HepG2 (cell line): ENCODE results near the gene SND1. TPM values are rescaled to one million over a fixed set of nuclear protein-coding genes. Genes with fewer than 3 reads are reported as not detected.

Experiments
- ARID4A ChIP-seq: sonication (generic); formaldehyde crosslinking; IDR thresholded peaks from 2 replicates; pipeline ENCODE4 v1.5.0; 2020; ENCODE audit warnings: mild to moderate bottlenecking, missing genetic modification reagents, borderline replicate concordance
- DMAP1 ChIP-seq: IDR thresholded peaks from 2 replicates; pipeline ENCODE4 v1.6.1; 2016
- FOSL2 ChIP-seq: sonication (generic); formaldehyde crosslinking; IDR thresholded peaks from 2 replicates; pipeline ENCODE4 v1.4.0; 2020; ENCODE audit warnings: missing genetic modification reagents
- KAT8 ChIP-seq: IDR thresholded peaks from 2 replicates; pipeline ENCODE4 v1.6.1; 2016; ENCODE audit warnings: missing genetic modification reagents, missing compliant biosample characterization
- MAZ ChIP-seq, 2 experiments: sonication (generic) in 1 of 2; formaldehyde crosslinking in 1 of 2; IDR thresholded peaks; 2 replicates each; pipeline versions ENCODE4 v1.5.0 to v1.6.1; 2012 to 2020; ENCODE audit warnings: low read depth in 2 of 2, mild to moderate bottlenecking in 2 of 2, borderline replicate concordance in 1 of 2, improper control_type of control experiment in 1 of 2, low read length in 1 of 2, missing genetic modification reagents in 1 of 2, moderate library complexity in 1 of 2
- NR2C2 ChIP-seq: sonication (generic); formaldehyde crosslinking; IDR thresholded peaks from 2 replicates; pipeline ENCODE4 v1.4.0; 2020; ENCODE audit warnings: missing genetic modification reagents, mild to moderate bottlenecking, moderate library complexity, borderline replicate concordance
- SMARCE1 ChIP-seq: fragments of 450-650 bp; IDR thresholded peaks from 2 replicates; pipeline ENCODE4 v1.6.1; 2017; ENCODE audit warnings: borderline replicate concordance
- SP4 ChIP-seq: sonication (generic); formaldehyde crosslinking; IDR thresholded peaks from 2 replicates; pipeline ENCODE4 v1.8.1; 2023; ENCODE audit warnings: mild to moderate bottlenecking, missing genetic modification reagents
- SRY ChIP-seq: sonication (generic); formaldehyde crosslinking; IDR thresholded peaks from 2 replicates; pipeline ENCODE4 v1.8.0; 2022; ENCODE audit warnings: mild to moderate bottlenecking, missing genetic modification reagents
- TFE3 ChIP-seq: IDR thresholded peaks from 2 replicates; pipeline ENCODE4 v1.6.1; 2016
- TMF1 ChIP-seq: sonication (generic); formaldehyde crosslinking; IDR thresholded peaks from 2 replicates; pipeline ENCODE4 v1.8.1; 2022; ENCODE audit warnings: low read depth, missing genetic modification reagents
- ZNF138 ChIP-seq: sonication (generic); formaldehyde crosslinking; IDR thresholded peaks from 2 replicates; pipeline ENCODE4 v1.5.0; 2020; ENCODE audit warnings: mild to moderate bottlenecking, low read depth, missing genetic modification reagents
- ZNF678 ChIP-seq: sonication (generic); formaldehyde crosslinking; IDR thresholded peaks from 2 replicates; pipeline ENCODE4 v1.4.0; 2020; ENCODE audit warnings: mild to moderate bottlenecking, missing genetic modification reagents
- ZSCAN21 ChIP-seq: sonication (generic); formaldehyde crosslinking; IDR thresholded peaks from 2 replicates; pipeline ENCODE4 v1.8.0; 2022; ENCODE audit warnings: mild to moderate bottlenecking, missing genetic modification reagents, moderate library complexity, borderline replicate concordance
- ZSCAN25 ChIP-seq: sonication (generic); formaldehyde crosslinking; IDR thresholded peaks from 2 replicates; pipeline ENCODE4 v1.8.0; 2022; ENCODE audit warnings: mild to moderate bottlenecking, missing genetic modification reagents
- polyA plus RNA-seq, 8 experiments: library from polyadenylated mRNA; depleted of rRNA in 3 of 8; stranded (reverse) in 7 of 8; unstranded in 1 of 8; fragments of >200 nt; fragmentation: Illumina TruSeq in 4 of 8; extraction: Trizol in 4 of 8; gene quantifications; 2 replicates each; pipeline versions ENCODE4 v1.2.1 to v1.2.3, GENCODE V29; 2011 to 2016; ENCODE audit warnings: low read depth in 4 of 8, missing spikeins in 1 of 8, mixed read lengths in 1 of 8; ENCODE audit not compliant: insufficient read depth in 1 of 8
- total RNA-seq, 5 experiments: library from RNA; depleted of rRNA; stranded (reverse); fragments of >200 nt; fragmentation: Illumina TruSeq; extraction: Trizol; gene quantifications; 2 replicates each; pipeline ENCODE4 v1.2.3, GENCODE V29; 2016; ENCODE audit warnings: low read depth in 1 of 5
- TF ChIP-seq, protein P1 (sequence below): IDR thresholded peaks from 2 replicates; pipeline ENCODE4 v1.6.1; 2016; ENCODE audit warnings: mild to moderate bottlenecking, missing biosample characterization, missing genetic modification reagents
- TF ChIP-seq, protein P2 (sequence below): sonication (generic); formaldehyde crosslinking; IDR thresholded peaks from 2 replicates; pipeline ENCODE4 v1.5.1; 2020; ENCODE audit warnings: missing genetic modification reagents, mild to moderate bottlenecking, borderline replicate concordance
- TF ChIP-seq, protein P3 (sequence below): sonication (generic); formaldehyde crosslinking; IDR thresholded peaks from 2 replicates; pipeline ENCODE4 v1.4.0; 2020; ENCODE audit warnings: missing genetic modification reagents, borderline replicate concordance

SND1 gene
- total and polyA plus RNA-seq, 2 of the 13 experiments (the other 11 are each of a cell fraction or from before 2014, with no cell fraction given): 110 to 182 TPM

GRCh38 chr7:127651556-127652332 lies at the start of gene SND1 (continued):
- TF ChIP-seq ZSCAN21 (CRISPR knock-in tag) (peak; percentile 86; the same call in 1 of the 2 replicates), FOSL2 (CRISPR knock-in tag) (peak; percentile 55; the same call in 1 of the 2 replicates), TMF1 (CRISPR knock-in tag) (0 out of 2 replicates have a peak, but pooled peaks have one; percentile 8), SP4 (CRISPR knock-in tag) (peak; percentile 82), SRY (CRISPR knock-in tag) (peak; percentile 30; the same call in 1 of the 2 replicates), DMAP1 (CRISPR knock-in tag) (peak; percentile 96), KAT8 (CRISPR knock-in tag) (peak; percentile 93), ZNF678 (CRISPR knock-in tag) (no peak), ARID4A (CRISPR knock-in tag) (peak; percentile 98; the same call in 1 of the 2 replicates), ZSCAN25 (CRISPR knock-in tag) (peak; percentile 25; the same call in 1 of the 2 replicates), MAZ (IDR thresholded peaks at IDR 0.05; ENCODE audit: borderline replicate concordance, low read depth, low read length) (0 out of 2 replicates have a peak, but pooled peaks have one; percentile 10), MAZ (CRISPR knock-in tag; IDR thresholded peaks at IDR 0.05; ENCODE audit: low read depth) (peak; percentile 56; the same call in 1 of the 2 replicates), TFE3 (peak; percentile 22; the same call in 1 of the 2 replicates), SMARCE1 (no peak), ZNF138 (CRISPR knock-in tag) (peak; percentile 93; the same call in 1 of the 2 replicates), NR2C2 (CRISPR knock-in tag) (peak; percentile 95)
- TF ChIP-seq, protein P1, sequence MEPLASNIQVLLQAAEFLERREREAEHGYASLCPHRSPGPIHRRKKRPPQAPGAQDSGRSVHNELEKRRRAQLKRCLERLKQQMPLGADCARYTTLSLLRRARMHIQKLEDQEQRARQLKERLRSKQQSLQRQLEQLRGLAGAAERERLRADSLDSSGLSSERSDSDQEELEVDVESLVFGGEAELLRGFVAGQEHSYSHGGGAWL (CRISPR knock-in tag): peak; percentile 3; the same call in 1 of the 2 replicates
- TF ChIP-seq, protein P2, sequence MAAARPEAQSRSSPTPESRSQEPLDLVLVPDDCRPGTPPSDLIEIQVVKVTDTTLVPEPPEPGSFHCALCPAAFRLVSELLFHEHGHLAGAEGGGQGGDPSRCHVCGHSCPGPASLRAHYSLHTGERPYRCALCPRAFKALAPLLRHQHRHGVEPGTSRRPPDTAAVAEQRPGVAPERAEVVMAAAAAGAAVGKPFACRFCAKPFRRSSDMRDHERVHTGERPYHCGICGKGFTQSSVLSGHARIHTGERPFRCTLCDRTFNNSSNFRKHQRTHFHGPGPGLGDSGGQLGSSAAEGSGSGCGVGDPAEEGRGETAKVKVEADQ (CRISPR knock-in tag): peak; percentile 88
- TF ChIP-seq, protein P3, sequence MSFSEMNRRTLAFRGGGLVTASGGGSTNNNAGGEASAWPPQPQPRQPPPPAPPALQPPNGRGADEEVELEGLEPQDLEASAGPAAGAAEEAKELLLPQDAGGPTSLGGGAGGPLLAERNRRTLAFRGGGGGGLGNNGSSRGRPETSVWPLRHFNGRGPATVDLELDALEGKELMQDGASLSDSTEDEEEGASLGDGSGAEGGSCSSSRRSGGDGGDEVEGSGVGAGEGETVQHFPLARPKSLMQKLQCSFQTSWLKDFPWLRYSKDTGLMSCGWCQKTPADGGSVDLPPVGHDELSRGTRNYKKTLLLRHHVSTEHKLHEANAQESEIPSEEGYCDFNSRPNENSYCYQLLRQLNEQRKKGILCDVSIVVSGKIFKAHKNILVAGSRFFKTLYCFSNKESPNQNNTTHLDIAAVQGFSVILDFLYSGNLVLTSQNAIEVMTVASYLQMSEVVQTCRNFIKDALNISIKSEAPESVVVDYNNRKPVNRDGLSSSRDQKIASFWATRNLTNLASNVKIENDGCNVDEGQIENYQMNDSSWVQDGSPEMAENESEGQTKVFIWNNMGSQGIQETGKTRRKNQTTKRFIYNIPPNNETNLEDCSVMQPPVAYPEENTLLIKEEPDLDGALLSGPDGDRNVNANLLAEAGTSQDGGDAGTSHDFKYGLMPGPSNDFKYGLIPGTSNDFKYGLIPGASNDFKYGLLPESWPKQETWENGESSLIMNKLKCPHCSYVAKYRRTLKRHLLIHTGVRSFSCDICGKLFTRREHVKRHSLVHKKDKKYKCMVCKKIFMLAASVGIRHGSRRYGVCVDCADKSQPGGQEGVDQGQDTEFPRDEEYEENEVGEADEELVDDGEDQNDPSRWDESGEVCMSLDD (CRISPR knock-in tag): peak; percentile 62; the same call in 1 of the 2 replicates
